ENCODE data around the gene ACAN. TPM values are rescaled to one million over a fixed set of nuclear protein-coding genes. Genes with fewer than 3 reads are reported as not detected.

ACAN gene
- 0.16 TPM for polyA plus RNA-seq
- long read RNA-seq, donor 1 = 0 reads
- long read RNA-seq, donor 2 = 0 reads
- long read RNA-seq, donor 3 = 0 reads
- long read RNA-seq, donor 4 = 0 reads
- long read RNA-seq, donor 5 = 0 reads
- long read RNA-seq, donor 6 = 0 reads
- long read RNA-seq, donor 7 = 0 reads
- long read RNA-seq, donor 8 = 0 reads
- long read RNA-seq, donor 9 = 0 reads
- long read RNA-seq, donor 10 = 0 reads
- long read RNA-seq, donor 11 = 0 reads

DNA sequence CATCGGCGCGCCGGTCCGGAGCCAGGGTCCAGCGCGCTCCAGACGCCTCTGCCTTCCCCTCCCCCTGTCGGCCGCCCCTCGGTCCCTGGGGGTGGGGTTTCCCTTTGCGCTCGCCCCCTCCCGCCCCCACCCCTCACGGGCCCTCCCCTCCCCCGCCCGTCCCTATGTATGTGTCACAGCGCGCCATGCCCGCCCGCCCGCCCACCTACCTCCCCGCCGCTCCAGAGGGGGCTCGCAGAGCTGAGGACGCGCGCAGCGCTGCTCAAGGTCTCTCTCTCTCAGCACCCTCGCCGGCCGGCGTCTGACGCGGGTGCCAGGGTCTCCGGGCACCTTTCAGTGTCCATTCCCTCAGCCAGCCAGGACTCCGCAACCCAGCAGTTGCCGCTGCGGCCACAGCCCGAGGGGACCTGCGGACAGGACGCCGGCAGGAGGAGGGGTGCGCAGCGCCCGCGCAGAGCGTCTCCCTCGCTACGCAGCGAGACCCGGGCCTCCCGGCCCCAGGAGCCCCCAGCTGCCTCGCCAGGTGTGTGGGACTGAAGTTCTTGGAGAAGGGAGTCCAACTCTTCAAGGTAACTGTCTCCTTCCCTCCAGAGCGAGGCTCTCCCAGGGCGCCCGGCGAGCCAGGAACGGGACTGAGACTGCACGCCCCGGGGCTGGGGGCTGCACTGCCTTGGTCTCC lies at the start of gene ACAN:
TSS of gene ACAN (plus strand) at position 196 of the 679 bp plus-strand sequence. CDS start 32,771 bp downstream, outside the sequence.
- Histone ChIP-seq H3K4me1 (ENCODE audit: control insufficient read depth, insufficient read depth, low read length) (no peaks in the 10 kb centered on the region), H3K27me3 (ENCODE audit: control insufficient read depth, insufficient read depth, low read length) (peaks cover 77% of the 10 kb centered on the region), H3K9me3 (ENCODE audit: control insufficient read depth, low read depth, low read length) (no peaks in the 10 kb centered on the region), H3K36me3 (ENCODE audit: control insufficient read depth, insufficient read depth, low read length) (no peaks in the 10 kb centered on the region), H3K4me3 (ENCODE audit: low read length) (no peak within 1 kb of the TSS), H3K27ac (ENCODE audit: low read length) (no peak within 1 kb of the TSS)
- no peak for DNase-seq
- WGBS (ENCODE audit: insufficient coverage, low lambda C conversion rate) = no CpG with 5 or more reads among the region's 61 CpGs

- Histone ChIP-seq H3K27ac (ENCODE audit: low read length) (no peak overlapping the region), H3K36me3 (ENCODE audit: control insufficient read depth, insufficient read depth, low read length) (no peaks in the 10 kb centered on the region), H3K4me1 (ENCODE audit: control insufficient read depth, insufficient read depth, low read length) (no peaks in the 10 kb centered on the region), H3K9me3 (ENCODE audit: control insufficient read depth, low read depth, low read length) (no peaks in the 10 kb centered on the region), H3K4me3 (ENCODE audit: low read length) (no peak overlapping the region), H3K27me3 (ENCODE audit: control insufficient read depth, insufficient read depth, low read length) (peaks cover 3% of the 10 kb centered on the region)
- WGBS (ENCODE audit: insufficient coverage, low lambda C conversion rate) = no CpG with 5 or more reads among the region's 4 CpGs
- no peak for DNase-seq
Observed at GRCh38 chr15:88756521-88756920, 46.7 kb upstream of the ACAN start.

DNA sequence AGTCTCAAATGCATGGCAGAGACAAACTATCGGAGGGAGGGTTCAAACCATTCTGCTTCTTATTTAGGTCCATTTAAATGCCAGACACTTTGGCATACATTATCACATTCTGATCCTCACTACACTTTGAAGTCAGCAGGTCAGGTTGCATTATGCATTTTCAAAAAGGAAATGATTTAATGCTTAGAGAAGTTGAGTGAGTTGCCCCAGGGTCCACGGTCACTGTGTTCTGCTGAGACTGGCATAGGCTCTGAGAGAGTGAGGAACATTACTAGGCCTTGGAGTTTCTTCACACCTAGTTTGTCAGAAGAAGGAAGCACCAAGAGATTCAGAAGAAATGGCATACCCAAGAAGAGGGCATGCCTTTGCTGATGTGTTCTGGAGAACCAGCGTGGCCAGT lies 46.3 kb upstream of the ACAN start:
- Histone ChIP-seq H3K27ac (ENCODE audit: low read length) (no peak overlapping the region), H3K4me3 (ENCODE audit: low read length) (no peak overlapping the region), H3K9me3 (ENCODE audit: control insufficient read depth, low read depth, low read length) (no peaks in the 10 kb centered on the region), H3K27me3 (ENCODE audit: control insufficient read depth, insufficient read depth, low read length) (peaks cover 3% of the 10 kb centered on the region), H3K4me1 (ENCODE audit: control insufficient read depth, insufficient read depth, low read length) (no peaks in the 10 kb centered on the region), H3K36me3 (ENCODE audit: control insufficient read depth, insufficient read depth, low read length) (no peaks in the 10 kb centered on the region)
- DNase-seq = no peak
- no CpG with 5 or more reads among the region's 3 CpGs for WGBS (ENCODE audit: insufficient coverage, low lambda C conversion rate)

- H3K9me3 ChIP-seq (ENCODE audit: control insufficient read depth, low read depth, low read length) = no peaks in the 10 kb centered on the region
- H3K36me3 ChIP-seq (ENCODE audit: control insufficient read depth, insufficient read depth, low read length) = no peaks in the 10 kb centered on the region
- H3K27ac ChIP-seq (ENCODE audit: low read length) = no peak overlapping the region
- no CpG with 5 or more reads among the region's 1 CpG for WGBS (ENCODE audit: insufficient coverage, low lambda C conversion rate)
- no peaks in the 10 kb centered on the region for H3K4me1 ChIP-seq (ENCODE audit: control insufficient read depth, insufficient read depth, low read length)
- H3K27me3 ChIP-seq (ENCODE audit: control insufficient read depth, insufficient read depth, low read length) = peaks cover 7% of the 10 kb centered on the region
- no peak for DNase-seq
- H3K4me3 ChIP-seq (ENCODE audit: low read length) = no peak overlapping the region
Observed at GRCh38 chr15:88759872-88760271, 43.4 kb upstream of the ACAN start.

DNA sequence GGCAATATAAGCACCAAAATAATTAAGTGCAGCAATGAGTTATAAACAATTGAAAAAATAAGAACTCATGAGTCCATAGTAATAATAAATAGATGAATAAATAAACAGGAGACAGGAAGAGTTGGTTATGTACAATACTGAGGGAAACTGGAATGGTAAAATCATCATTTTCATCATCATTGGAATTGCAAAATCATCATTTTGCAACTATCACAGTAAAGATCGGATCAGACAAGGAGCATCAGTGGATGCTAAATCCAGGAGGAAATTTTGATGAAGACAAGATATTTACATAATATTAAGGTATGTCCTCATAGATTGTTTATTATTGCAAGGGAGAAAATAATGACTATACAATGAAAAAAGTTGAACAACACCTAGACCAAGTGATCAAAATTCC lies 38.8 kb upstream of the ACAN start:
- no peaks in the 10 kb centered on the region for H3K9me3 ChIP-seq (ENCODE audit: control insufficient read depth, low read depth, low read length)
- H3K27ac ChIP-seq (ENCODE audit: low read length) = no peak overlapping the region
- H3K27me3 ChIP-seq (ENCODE audit: control insufficient read depth, insufficient read depth, low read length) = peaks cover 26% of the 10 kb centered on the region
- H3K36me3 ChIP-seq (ENCODE audit: control insufficient read depth, insufficient read depth, low read length) = no peaks in the 10 kb centered on the region
- no peak for DNase-seq
- no peak overlapping the region for H3K4me3 ChIP-seq (ENCODE audit: low read length)
- no peaks in the 10 kb centered on the region for H3K4me1 ChIP-seq (ENCODE audit: control insufficient read depth, insufficient read depth, low read length)
- no CpG with 5 or more reads among the region's 1 CpG for WGBS (ENCODE audit: insufficient coverage, low lambda C conversion rate)

DNA sequence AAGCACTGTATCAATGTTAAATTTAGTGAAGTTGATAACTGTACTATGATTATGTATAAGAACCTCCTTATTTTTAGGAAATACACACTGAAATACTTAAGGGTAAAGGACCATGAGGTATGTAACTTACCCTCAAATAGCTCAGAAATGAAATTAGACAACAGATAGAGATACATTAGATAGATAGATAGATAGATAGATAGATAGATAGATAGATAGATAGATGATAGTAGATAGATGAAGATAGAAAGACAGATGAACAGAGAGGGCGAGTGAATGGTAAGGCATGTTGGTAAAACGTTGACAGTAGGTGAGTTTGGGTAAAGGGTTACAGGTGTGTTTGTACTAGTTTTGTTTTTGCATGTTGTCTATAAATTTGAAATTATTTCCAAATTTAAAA lies 38.0 kb upstream of the ACAN start:
- no peaks in the 10 kb centered on the region for H3K36me3 ChIP-seq (ENCODE audit: control insufficient read depth, insufficient read depth, low read length)
- no peaks in the 10 kb centered on the region for H3K9me3 ChIP-seq (ENCODE audit: control insufficient read depth, low read depth, low read length)
- no peaks in the 10 kb centered on the region for H3K4me1 ChIP-seq (ENCODE audit: control insufficient read depth, insufficient read depth, low read length)
- H3K27ac ChIP-seq (ENCODE audit: low read length) = no peak overlapping the region
- H3K4me3 ChIP-seq (ENCODE audit: low read length) = no peak overlapping the region
- H3K27me3 ChIP-seq (ENCODE audit: control insufficient read depth, insufficient read depth, low read length) = peaks cover 34% of the 10 kb centered on the region
- 68% methylated on average over 2 of the region's 2 CpGs for WGBS (ENCODE audit: insufficient coverage, low lambda C conversion rate)
- DNase-seq = no peak

DNA sequence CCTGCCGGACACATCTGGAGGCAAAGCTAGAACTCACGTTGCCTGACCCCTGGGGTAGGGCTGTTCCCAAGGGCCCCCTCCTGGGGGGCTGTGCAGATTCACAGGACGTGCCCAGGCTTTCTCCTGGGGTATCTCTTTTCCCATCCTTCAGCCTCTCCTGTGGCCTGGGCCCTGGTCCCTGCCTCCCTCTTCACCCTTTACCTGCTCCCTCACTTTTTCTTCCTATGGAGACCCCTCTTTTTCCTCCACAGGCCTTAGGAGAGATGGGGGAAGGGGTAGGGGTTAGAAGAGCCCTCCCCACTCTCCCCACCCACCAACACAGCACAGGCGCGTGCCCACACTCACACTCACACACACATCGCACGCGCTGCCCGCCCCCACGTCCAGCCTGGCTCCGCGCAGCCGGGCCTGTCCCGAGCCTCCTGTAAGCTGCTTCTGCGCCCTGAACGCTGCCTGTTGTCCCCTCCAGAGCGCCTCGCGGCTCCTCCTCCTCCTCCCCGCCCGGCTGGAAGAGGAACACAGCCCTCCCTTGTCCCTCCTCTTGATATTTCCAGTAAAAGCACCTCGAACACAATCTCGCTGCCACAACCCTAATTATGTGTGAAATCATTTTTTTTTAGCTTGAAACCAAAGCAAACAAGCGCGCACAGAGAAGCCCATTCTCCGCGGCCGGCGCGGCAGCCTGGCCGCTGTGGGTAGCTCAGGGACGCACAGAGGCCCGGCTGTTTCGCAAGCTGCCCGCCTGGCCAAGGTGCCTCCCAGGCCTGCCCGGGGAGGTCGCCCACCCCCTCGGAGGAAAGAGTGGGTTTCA lies 33.9 kb upstream of the ACAN start:
- Histone ChIP-seq H3K27ac (ENCODE audit: low read length) (no peak overlapping the region), H3K9me3 (ENCODE audit: control insufficient read depth, low read depth, low read length) (no peaks in the 10 kb centered on the region), H3K4me3 (ENCODE audit: low read length) (no peak overlapping the region), H3K4me1 (ENCODE audit: control insufficient read depth, insufficient read depth, low read length) (no peaks in the 10 kb centered on the region), H3K27me3 (ENCODE audit: control insufficient read depth, insufficient read depth, low read length) (peaks cover 27% of the 10 kb centered on the region), H3K36me3 (ENCODE audit: control insufficient read depth, insufficient read depth, low read length) (no peaks in the 10 kb centered on the region)
- no peak for DNase-seq
- no CpG with 5 or more reads among the region's 38 CpGs for WGBS (ENCODE audit: insufficient coverage, low lambda C conversion rate)

DNA sequence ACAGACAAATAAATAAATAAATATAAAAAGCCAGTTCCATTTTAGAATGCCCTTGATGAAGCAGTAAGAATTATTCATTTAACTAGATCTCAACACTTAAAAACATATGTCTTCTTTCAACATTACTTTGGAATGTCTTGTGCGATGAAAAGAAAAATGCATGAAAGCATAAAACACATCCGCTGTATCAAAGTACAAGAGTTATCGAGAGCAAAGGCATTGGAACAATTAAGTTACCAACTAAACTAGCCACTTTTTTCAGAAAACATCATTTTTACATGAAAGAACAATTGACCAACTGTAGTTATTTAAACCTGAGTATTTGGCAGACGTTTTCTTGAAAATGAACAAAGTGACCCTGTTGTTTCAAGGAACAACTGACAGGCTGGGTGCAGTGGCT lies 27.5 kb upstream of the ACAN start:
- H3K9me3 ChIP-seq (ENCODE audit: control insufficient read depth, low read depth, low read length) = no peaks in the 10 kb centered on the region
- no peaks in the 10 kb centered on the region for H3K36me3 ChIP-seq (ENCODE audit: control insufficient read depth, insufficient read depth, low read length)
- no peaks in the 10 kb centered on the region for H3K27me3 ChIP-seq (ENCODE audit: control insufficient read depth, insufficient read depth, low read length)
- H3K4me3 ChIP-seq (ENCODE audit: low read length) = no peak overlapping the region
- H3K4me1 ChIP-seq (ENCODE audit: control insufficient read depth, insufficient read depth, low read length) = no peaks in the 10 kb centered on the region
- no peak overlapping the region for H3K27ac ChIP-seq (ENCODE audit: low read length)
- no peak for DNase-seq
- no CpG with 5 or more reads among the region's 4 CpGs for WGBS (ENCODE audit: insufficient coverage, low lambda C conversion rate)

GRCh38 chr15:88776646-88777045 lies 26.6 kb upstream of the ACAN start:
- no peaks in the 10 kb centered on the region for H3K36me3 ChIP-seq (ENCODE audit: control insufficient read depth, insufficient read depth, low read length)
- H3K9me3 ChIP-seq (ENCODE audit: control insufficient read depth, low read depth, low read length) = no peaks in the 10 kb centered on the region
- no peak overlapping the region for H3K4me3 ChIP-seq (ENCODE audit: low read length)
- H3K27me3 ChIP-seq (ENCODE audit: control insufficient read depth, insufficient read depth, low read length) = no peaks in the 10 kb centered on the region
- DNase-seq = no peak
- no peaks in the 10 kb centered on the region for H3K4me1 ChIP-seq (ENCODE audit: control insufficient read depth, insufficient read depth, low read length)
- no CpG with 5 or more reads among the region's 3 CpGs for WGBS (ENCODE audit: insufficient coverage, low lambda C conversion rate)
- H3K27ac ChIP-seq (ENCODE audit: low read length) = no peak overlapping the region

- DNase-seq = no peak
- 80% methylated on average over 1 of the region's 1 CpG for WGBS (ENCODE audit: insufficient coverage, low lambda C conversion rate)
- H3K4me3 ChIP-seq (ENCODE audit: low read length) = no peak overlapping the region
Observed at GRCh38 chr15:88779944-88780343, 23.3 kb upstream of the ACAN start.

More at GRCh38 chr15:88779944-88780343, 23.3 kb upstream of the ACAN start:
- H3K27me3 ChIP-seq (ENCODE audit: control insufficient read depth, insufficient read depth, low read length) = no peaks in the 10 kb centered on the region
- H3K36me3 ChIP-seq (ENCODE audit: control insufficient read depth, insufficient read depth, low read length) = no peaks in the 10 kb centered on the region
- no peaks in the 10 kb centered on the region for H3K9me3 ChIP-seq (ENCODE audit: control insufficient read depth, low read depth, low read length)
- H3K4me1 ChIP-seq (ENCODE audit: control insufficient read depth, insufficient read depth, low read length) = no peaks in the 10 kb centered on the region
- H3K27ac ChIP-seq (ENCODE audit: low read length) = no peak overlapping the region

Measured in large intestine (tissue), 12 donors.